Stimulated activated CD8-positive, alpha-beta memory T cell treated with anti-CD3 and anti-CD28 coated beads, Interleukin-15, amount 100 ng/mL, for 4 hours (primary cell): ENCODE results near the gene PPP1R15A.
"Not testable (repeated sequence)": the region's sequence is repeated elsewhere in the genome, so short reads cannot be mapped to it uniquely, and the experiment has no call there.

Experiments
- DNase-seq, 2 donors: peaks; one replicate each; pipeline ENCODE4 v3.0.0-alpha.2; 2020; ENCODE audit warnings: low read depth in 2 of 2

PPP1R15A gene

DNA sequence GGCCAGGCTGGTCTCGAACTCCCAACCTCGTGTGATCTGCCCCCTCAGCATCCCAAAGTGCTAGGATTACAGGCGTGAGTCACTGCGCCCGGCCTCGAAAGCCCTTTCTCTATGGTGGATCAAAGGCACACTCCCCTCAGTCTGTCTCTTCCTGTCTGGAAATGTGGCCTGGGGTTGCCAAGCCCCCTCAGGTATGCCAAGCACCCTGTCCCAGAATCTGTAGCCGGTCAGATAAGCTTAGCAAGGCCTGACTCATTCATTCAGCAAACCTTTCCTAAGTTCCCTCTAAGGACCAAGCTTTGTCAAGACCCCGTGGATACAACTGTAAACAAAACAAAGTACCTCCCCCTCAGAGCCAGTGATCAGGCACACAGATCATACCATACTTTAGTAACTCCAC, 42.0 kb downstream of the PPP1R15A start:
- DNase-seq, result no peak

- DNase-seq, result no peak
These were observed 43.5 kb downstream of the PPP1R15A start for GRCh38 chr19:48915757-48916156.

DNA sequence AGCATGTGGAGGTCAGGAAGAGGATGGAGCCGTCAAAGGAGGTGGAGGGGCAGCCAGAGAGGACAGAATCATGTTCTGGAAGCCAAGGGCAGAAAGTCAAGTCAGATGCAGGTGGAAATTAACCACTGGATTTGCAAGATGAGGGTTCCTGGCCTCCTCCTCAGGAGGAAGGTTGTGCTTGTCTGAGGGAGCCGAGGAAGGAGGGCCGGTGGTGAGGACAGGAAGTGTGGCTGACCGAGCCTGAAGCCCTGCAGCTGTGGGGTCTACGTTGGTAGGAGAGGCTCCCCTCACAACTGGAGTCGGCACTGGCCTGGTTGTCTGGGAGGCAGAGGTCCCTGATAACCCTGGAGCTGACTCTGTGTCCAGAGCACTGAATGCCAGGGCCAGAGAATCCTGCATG, 45.9 kb downstream of the PPP1R15A start:
- no peak for DNase-seq

- DNase-seq, result no peak
These were observed 46.6 kb downstream of the PPP1R15A start for GRCh38 chr19:48918801-48919247.

DNA sequence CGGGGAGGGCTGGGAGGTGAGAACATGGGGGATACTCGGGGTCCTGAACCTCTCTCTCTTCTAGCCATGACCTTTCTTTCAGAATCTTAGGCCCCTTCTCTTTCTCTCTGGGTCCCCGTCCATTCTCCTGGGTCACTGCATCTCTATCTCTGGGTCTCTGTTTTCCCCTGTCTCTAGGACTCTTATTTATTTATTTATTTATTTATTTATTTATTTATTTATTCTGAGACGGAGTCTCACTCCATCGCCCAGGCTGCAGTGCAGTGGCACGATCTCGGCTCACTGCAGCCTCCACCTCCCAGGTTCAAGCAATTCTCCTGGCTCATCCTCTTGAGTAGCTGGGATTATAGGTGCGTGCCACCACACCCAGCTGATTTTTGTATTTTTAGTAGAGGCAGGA, 47.0 kb downstream of the PPP1R15A start:
- not testable (repeated sequence) for DNase-seq

DNA sequence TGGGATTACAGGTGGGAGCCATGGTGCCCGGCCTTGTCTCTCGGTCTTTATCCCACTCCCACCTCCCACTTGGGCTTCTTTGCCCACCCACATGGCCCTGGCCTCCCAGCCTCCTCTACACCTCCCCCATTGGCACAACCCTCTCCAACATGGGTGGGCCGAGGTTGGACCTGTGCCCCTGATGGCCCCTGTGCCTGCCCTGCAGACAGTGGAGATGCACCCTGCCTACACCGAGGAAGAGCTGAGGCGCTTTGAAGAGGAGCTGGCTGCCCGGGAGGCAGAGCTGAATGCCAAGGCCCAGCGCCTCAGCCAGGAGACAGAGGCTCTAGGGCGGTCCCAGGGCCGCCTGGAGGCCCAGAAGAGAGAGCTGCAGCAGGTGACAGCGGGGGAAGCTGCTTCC, 48.7 kb downstream of the PPP1R15A start:
- DNase-seq, result no peak

- DNase-seq, result no peak
These were observed 49.7 kb downstream of the PPP1R15A start for GRCh38 chr19:48921721-48922500.

DNA sequence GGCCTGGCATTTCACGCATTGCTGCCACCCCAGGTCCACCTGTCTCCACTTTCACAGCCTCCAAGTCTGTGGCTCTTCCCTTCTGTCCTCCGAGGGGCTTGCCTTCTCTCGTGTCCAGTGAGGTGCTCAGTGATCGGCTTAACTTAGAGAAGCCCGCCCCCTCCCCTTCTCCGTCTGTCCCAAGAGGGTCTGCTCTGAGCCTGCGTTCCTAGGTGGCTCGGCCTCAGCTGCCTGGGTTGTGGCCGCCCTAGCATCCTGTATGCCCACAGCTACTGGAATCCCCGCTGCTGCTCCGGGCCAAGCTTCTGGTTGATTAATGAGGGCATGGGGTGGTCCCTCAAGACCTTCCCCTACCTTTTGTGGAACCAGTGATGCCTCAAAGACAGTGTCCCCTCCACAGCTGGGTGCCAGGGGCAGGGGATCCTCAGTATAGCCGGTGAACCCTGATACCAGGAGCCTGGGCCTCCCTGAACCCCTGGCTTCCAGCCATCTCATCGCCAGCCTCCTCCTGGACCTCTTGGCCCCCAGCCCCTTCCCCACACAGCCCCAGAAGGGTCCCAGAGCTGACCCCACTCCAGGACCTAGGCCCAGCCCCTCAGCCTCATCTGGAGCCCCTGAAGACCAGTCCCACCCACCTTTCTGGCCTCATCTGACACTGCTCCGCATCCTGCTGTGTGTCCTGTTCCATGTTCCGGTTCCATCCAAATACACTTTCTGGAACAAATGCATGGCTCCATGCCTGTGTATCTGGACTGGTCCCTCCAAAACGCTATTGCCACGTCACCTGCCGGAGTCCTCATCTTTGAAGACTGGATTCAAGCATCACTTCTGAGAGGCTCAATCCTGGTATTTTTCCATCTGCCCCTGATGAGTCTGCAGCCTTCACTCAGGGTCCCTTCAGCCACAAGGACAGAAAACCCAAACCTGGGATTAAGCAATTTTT, 50.6 kb downstream of the PPP1R15A start:
- DNase-seq, result no peak

DNA sequence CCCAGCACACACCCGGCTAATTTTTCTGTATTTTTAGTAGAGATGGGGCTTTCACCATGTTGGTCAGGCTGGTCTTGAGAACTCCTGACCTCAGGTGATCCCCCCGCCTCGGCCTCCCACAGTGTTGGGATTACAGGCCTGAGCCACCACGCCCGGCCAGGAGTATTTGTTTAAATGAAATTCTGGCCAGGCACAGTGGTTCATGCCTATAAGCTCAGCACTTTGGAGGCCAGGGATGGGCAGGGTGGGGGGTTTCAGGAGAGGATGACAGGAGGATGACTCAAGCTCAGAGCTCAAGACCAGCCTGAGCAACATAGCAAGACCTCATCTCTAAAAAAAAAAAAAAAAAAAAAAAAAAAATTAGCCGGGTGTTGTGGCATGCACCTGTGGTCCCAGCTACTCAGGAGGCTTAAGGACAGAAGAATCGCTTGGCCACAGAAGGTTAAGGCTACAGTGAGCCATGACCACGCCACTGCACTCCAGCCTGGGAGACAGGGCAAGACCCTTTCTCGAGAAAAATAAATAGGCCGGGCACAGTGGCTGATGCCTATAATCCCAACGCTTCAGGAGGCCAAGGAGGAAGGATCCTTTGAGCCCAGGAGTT, 53.1 kb downstream of the PPP1R15A start:
- DNase-seq, result no peak
